IMR-90 (cell line): ENCODE data around the gene NNAT. TPM values are rescaled to one million over a fixed set of nuclear protein-coding genes. Genes with fewer than 3 reads are reported as not detected.

ENCODE experiments used
- ATAC-seq: fragments of 200-7000 bp; cut with Tn5 transposase; 2 replicates; pipeline ENCODE4 v1.9.1; 2020; ENCODE audit warnings: low read depth, mild to moderate bottlenecking, moderate library complexity
- BruUV-seq: library from RNA; stranded (reverse); fragments of 400-500 nt; replicated peaks from 2 replicates; lab custom pipeline; 2021; lab: Mats Ljungman, UMichigan
- CTCF ChIA-PET: fragments of 300-600 bp; formaldehyde crosslinking; extraction: SDS; loops from one replicate; lab custom pipeline; 2021; ENCODE audit warnings: antibody characterized with exemption; lab: Yijun Ruan, JAX
- POLR2A ChIA-PET: fragments of 300-600 bp; sonication (Branson Sonifier 250); formaldehyde crosslinking; loops from one replicate; lab custom pipeline; 2022; ENCODE audit warnings: antibody characterized with exemption; ENCODE audit not compliant: unreplicated experiment; lab: Charles Lee
- DNase-seq: peaks from one replicate; pipeline ENCODE4 v3.0.0; 2013
- H2AFZ ChIP-seq: replicated peaks from 2 replicates; pipeline ENCODE3; 2013; ENCODE audit warnings: low read length, mild to moderate bottlenecking; ENCODE audit not compliant: poor library complexity
- H2AK5ac ChIP-seq: 2 replicates; pipeline ENCODE4 v1.6.1; 2013; ENCODE audit warnings: low read depth, low read length, inconsistent platforms
- H2AK9ac ChIP-seq: replicated peaks from 2 replicates; pipeline ENCODE3; 2013; ENCODE audit warnings: mild to moderate bottlenecking, low read depth, low read length, moderate library complexity; ENCODE audit not compliant: poor library complexity
- H2BK120ac ChIP-seq: 2 replicates; pipeline ENCODE4 v1.6.1; 2013; ENCODE audit warnings: low read depth, low read length, inconsistent platforms
- H2BK15ac ChIP-seq: 3 replicates; pipeline ENCODE4 v1.6.1; 2013; ENCODE audit warnings: low read depth, low read length, inconsistent platforms
- H2BK20ac ChIP-seq: 2 replicates; pipeline ENCODE4 v1.6.1; 2013; ENCODE audit warnings: low read depth, mild to moderate bottlenecking, inconsistent platforms, low read length, moderate library complexity
- H2BK5ac ChIP-seq: 2 replicates; pipeline ENCODE4 v1.6.1; 2013; ENCODE audit warnings: mild to moderate bottlenecking, low read depth, low read length, inconsistent platforms; ENCODE audit not compliant: poor library complexity, severe bottlenecking
- H3K14ac ChIP-seq: replicated peaks from 2 replicates; pipeline ENCODE4 v1.6.1; 2013; ENCODE audit warnings: low read depth, low read length, inconsistent platforms
- H3K18ac ChIP-seq: 2 replicates; pipeline ENCODE4 v1.6.1; 2013; ENCODE audit warnings: low read depth, low read length, control low read depth
- H3K23ac ChIP-seq: 2 replicates; pipeline ENCODE4 v1.6.1; 2013; ENCODE audit warnings: low read depth, low read length, inconsistent platforms
- H3K27ac ChIP-seq: 2 replicates; pipeline ENCODE4 v1.5.1; 2013; ENCODE audit warnings: mild to moderate bottlenecking, control low read depth, low read length; ENCODE audit not compliant: insufficient read depth
- H3K27me3 ChIP-seq: 2 replicates; pipeline ENCODE4 v1.6.1; 2013; ENCODE audit warnings: low read length; ENCODE audit not compliant: control insufficient read depth, insufficient read depth
- H3K36me3 ChIP-seq: 2 replicates; pipeline ENCODE4 v1.6.1; 2013; ENCODE audit warnings: low read length, mixed read lengths; ENCODE audit not compliant: control insufficient read depth, insufficient read depth
- H3K4ac ChIP-seq: 2 replicates; pipeline ENCODE4 v1.6.1; 2013; ENCODE audit warnings: low read depth, low read length, inconsistent platforms
- H3K4me1 ChIP-seq: 2 replicates; pipeline ENCODE4 v1.6.1; 2013; ENCODE audit warnings: low read length, mixed read lengths; ENCODE audit not compliant: control insufficient read depth, insufficient read depth
- H3K4me2 ChIP-seq: 2 replicates; pipeline ENCODE4 v1.6.1; 2013; ENCODE audit warnings: low read depth, mild to moderate bottlenecking, control low read depth, low read length, moderate library complexity
- H3K4me3 ChIP-seq: 2 replicates; pipeline ENCODE4 v1.5.1; 2013; ENCODE audit warnings: low read depth, mild to moderate bottlenecking, control low read depth, low read length, moderate library complexity; ENCODE audit not compliant: insufficient read depth
- H3K56ac ChIP-seq: 2 replicates; pipeline ENCODE4 v1.6.1; 2013; ENCODE audit warnings: low read length, inconsistent platforms; ENCODE audit not compliant: insufficient read depth; ENCODE audit errors: extremely low read depth
- H3K79me1 ChIP-seq, 2 experiments: 2 replicates each; pipeline ENCODE4 v1.6.1; 2013; ENCODE audit warnings: low read length in 2 of 2, inconsistent platforms in 1 of 2, low read depth in 1 of 2
- H3K9ac ChIP-seq: 2 replicates; pipeline ENCODE4 v1.6.1; 2013; ENCODE audit warnings: low read depth, low read length, control low read depth
- H3K9me1 ChIP-seq: 2 replicates; pipeline ENCODE4 v1.6.1; 2013; ENCODE audit warnings: low read length, inconsistent platforms; ENCODE audit not compliant: insufficient read depth
- H3K9me3 ChIP-seq: 2 replicates; pipeline ENCODE4 v1.6.1; 2013; ENCODE audit warnings: low read length; ENCODE audit not compliant: control insufficient read depth, insufficient read depth
- H4K20me1 ChIP-seq: 2 replicates; pipeline ENCODE4 v1.6.1; 2013; ENCODE audit warnings: low read length, inconsistent platforms; ENCODE audit not compliant: insufficient read depth
- H4K5ac ChIP-seq: 2 replicates; pipeline ENCODE4 v1.6.1; 2013; ENCODE audit warnings: mild to moderate bottlenecking, low read depth, low read length, control low read depth
- H4K8ac ChIP-seq, 2 experiments: 2 replicates each; pipeline ENCODE4 v1.6.1; 2013; ENCODE audit warnings: low read depth in 2 of 2, low read length in 2 of 2, control low read depth in 1 of 2, inconsistent platforms in 1 of 2
- H4K91ac ChIP-seq: 2 replicates; pipeline ENCODE4 v1.6.1; 2013; ENCODE audit warnings: low read depth, low read length, inconsistent platforms; ENCODE audit not compliant: insufficient read depth
- CEBPB ChIP-seq: IDR thresholded peaks from 2 replicates; pipeline ENCODE4 v1.6.1; 2012; ENCODE audit warnings: low read depth, low read length, improper control_type of control experiment
- CTCF ChIP-seq: conservative IDR thresholded peaks from 2 replicates; pipeline ENCODE4 v1.5.1; 2012; ENCODE audit warnings: mild to moderate bottlenecking, low read depth, low read length, improper control_type of control experiment
- ELK1 ChIP-seq: fragments of 150-350 bp; IDR thresholded peaks from 2 replicates; pipeline ENCODE4 v1.6.1; 2016; ENCODE audit warnings: low read depth, mild to moderate bottlenecking, low read length, moderate library complexity, borderline replicate concordance
- POLR2A ChIP-seq: IDR thresholded peaks from 2 replicates; pipeline ENCODE4 v1.6.1; 2012; ENCODE audit warnings: mild to moderate bottlenecking, low read depth, low read length
- SMC3 ChIP-seq: fragments of 150-350 bp; IDR thresholded peaks from 2 replicates; pipeline ENCODE4 v1.6.1; 2016; ENCODE audit warnings: low read depth, mild to moderate bottlenecking, antibody characterized with exemption, low read length, moderate library complexity
- USF2 ChIP-seq: fragments of 150-350 bp; IDR thresholded peaks from 2 replicates; pipeline ENCODE4 v1.6.1; 2017; ENCODE audit warnings: mild to moderate bottlenecking, antibody characterized with exemption, low read length, low read depth
- WGBS, 2 experiments: methylation state at CpG; one replicate each; pipeline versions ENCODE4 v1.1.5 to v1.1.7; 2013; ENCODE audit warnings: missing lambda C conversion rate in 2 of 2; ENCODE audit not compliant: insufficient read length in 1 of 2; ENCODE audit errors: extremely low coverage in 2 of 2; 5-methylcytosine and 5-hydroxymethylcytosine counted together
- dilution Hi-C: fragments of 300-500 bp; cut with HindIII; formaldehyde crosslinking; loops from one replicate; pipeline ENCODE4 v1.14.3; 2018; ENCODE audit warnings: low sequenced_read_pairs; ENCODE audit not compliant: unreplicated experiment
- in situ Hi-C: fragments of 300-500 bp; cut with MboI; formaldehyde crosslinking; loops from 3 replicates; pipeline ENCODE4 v1.14.3; 2019; ENCODE audit warnings: low sequenced_read_pairs, inconsistent platforms, mixed read lengths
- intact Hi-C: fragments of 100-400 bp; cut with micrococcal nuclease; formaldehyde crosslinking; loops from 2 replicates; pipeline ENCODE4 v1.10.0; 2022
- polyA plus RNA-seq, 3 experiments: library from polyadenylated mRNA; depleted of rRNA; stranded (reverse); fragments of >200 nt; gene quantifications; 2 replicates each; pipeline ENCODE4 v1.2.3, GENCODE V29; 2012; ENCODE audit warnings: low replicate concordance in 1 of 3
- total RNA-seq: library from RNA; depleted of rRNA; stranded (reverse); fragments of >200 nt; gene quantifications from 2 replicates; pipeline ENCODE4 v1.2.3, GENCODE V29; 2012

Gene NNAT
- total and polyA plus RNA-seq, 2 of the 4 experiments (the other 2 are of a cell fraction), result 2.0 to 6.5 TPM

GRCh38 chr20:37503256-37503927 is 17.7 kb upstream of the NNAT start:
- no TSS peak for BruUV-seq
- intact Hi-C loops (no loop called here), in situ Hi-C loops (no loop called here), dilution Hi-C loops (no loop called here)
- Histone ChIP-seq H3K27me3 (no peaks in the 10 kb centered on the region), H3K27ac (no peak overlapping the region), H4K91ac (no peak overlapping the region), H3K4ac (no peak overlapping the region), H4K5ac (no peak overlapping the region), H3K79me1 (peaks cover 0 to 22% of the 10 kb centered on the region in 2 experiments; a peak in 2 of 4 replicates), H2AFZ (no peak overlapping the region), H2BK20ac (no peak overlapping the region), H4K20me1 (peaks cover 12% of the 10 kb centered on the region; the same call in 1 of the 2 replicates), H2BK15ac (no peak overlapping the region), H3K14ac (no peak overlapping the region), H3K4me2 (no peak overlapping the region), H3K23ac (no peak overlapping the region), H3K18ac (no peak overlapping the region), H3K36me3 (no peaks in the 10 kb centered on the region), H3K9ac (no peak overlapping the region), H3K9me3 (no peaks in the 10 kb centered on the region), H2AK5ac (no peak overlapping the region), H3K56ac (no peak overlapping the region), H3K4me1 (peaks cover 2% of the 10 kb centered on the region; the same call in 1 of the 2 replicates), H4K8ac (no peak overlapping the region), H3K9me1 (peaks cover 17% of the 10 kb centered on the region), H2AK9ac (no peak overlapping the region), H3K4me3 (no peak overlapping the region), H2BK5ac (no peak overlapping the region), H2BK120ac (no peak overlapping the region)
- WGBS, 2 experiments, result 78% methylated on average over 2 of the region's 3 CpGs; no CpG with 5 or more reads in 1 of the 2 experiments
- no peak for TF ChIP-seq ELK1
- TF ChIP-seq SMC3, result no peak
- TF ChIP-seq CTCF, result no peak
- TF ChIP-seq CEBPB, result no peak
- TF ChIP-seq USF2, result no peak
- TF ChIP-seq POLR2A, result no peak
- DNase-seq, result no peak
- POLR2A ChIA-PET, result no interaction called here
- CTCF ChIA-PET, result no interaction called here
- ATAC-seq, result no peak; the same call in 1 of the 2 replicates
